ENCODE data around the gene TK2.
A peak's percentile ranks its signal among the peaks of the same experiment; 100 is the strongest.
"Not testable (repeated sequence)": the region's sequence is repeated elsewhere in the genome, so short reads cannot be mapped to it uniquely, and the experiment has no call there.

The TK2 gene

DNA sequence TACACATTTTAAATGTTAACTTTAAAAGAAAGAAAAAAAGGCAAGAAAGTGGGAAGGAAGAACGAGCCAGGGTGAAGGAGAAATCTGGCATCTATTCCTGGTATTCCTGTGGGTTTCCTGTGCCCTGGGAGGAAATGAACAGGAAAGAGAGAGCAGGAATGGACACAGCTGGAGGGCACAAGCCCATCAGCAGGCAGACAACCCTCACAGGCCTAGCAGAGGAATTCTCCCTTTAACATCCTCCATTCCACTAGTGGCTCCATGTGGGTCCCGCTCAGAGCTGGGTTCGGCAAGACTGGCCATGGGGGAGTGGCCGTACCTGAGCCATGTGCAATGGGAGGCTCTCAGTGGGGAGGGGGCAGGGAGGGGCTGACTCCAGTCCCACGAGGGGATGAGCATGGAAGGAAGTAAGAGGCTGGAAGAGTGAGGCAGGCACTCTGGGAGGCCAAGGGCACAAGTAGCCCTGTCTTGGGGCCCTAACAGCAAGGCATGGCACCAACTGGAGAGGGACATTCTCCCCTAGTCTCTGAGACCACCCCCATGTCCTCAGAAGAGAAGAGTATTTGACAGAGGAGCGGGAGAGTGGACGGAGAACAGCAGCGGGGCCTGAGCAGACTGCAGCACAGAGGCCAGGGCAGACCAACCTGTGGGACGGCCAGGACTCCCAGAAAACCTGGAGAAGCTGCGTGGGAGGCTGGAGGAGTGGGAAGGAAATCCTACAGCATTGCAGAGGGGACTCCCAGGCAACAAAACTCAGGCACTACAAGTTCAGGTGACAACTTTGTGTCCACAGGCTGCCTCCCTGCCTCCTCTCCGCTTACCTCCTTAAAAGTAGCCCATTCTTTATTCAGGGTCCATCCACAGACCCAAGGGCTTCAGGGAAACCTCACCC, 30.2 kb downstream of the TK2 start:
- DNase-seq (ENCODE audit: low read depth): no peak

DNA sequence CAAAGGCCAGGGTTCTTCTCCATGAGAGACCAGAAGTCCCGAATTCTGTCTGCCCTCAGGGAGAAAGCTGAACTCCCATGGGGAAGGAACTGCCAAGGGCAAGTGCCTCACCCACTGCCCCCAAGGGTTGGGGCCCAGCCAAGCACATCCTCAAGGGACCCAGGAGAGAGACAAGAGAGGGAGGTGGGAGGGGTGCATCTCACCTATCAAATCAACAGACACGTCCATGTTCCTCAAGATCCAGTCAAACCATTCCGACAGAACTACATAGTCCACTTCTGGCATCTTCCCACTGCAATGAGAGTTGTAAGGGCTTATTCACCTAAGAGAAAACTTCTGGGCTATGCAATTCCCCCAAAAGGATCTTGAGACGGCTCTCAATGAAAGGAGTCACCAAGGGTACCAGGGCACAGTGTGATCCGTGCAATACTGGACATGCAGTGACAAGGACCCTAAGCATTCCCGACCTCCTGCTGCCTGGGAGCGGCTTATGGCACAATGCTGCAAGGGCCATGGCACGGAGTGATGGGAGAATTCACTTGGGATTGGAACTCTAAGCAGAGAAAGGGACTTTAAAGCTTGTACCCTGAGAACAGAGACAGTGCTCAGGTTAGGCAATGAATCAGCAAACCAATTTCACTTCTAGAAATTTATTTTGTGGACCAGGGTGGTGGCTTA, 32.2 kb downstream of the TK2 start:
- DNase-seq (ENCODE audit: low read depth): no peak

DNA sequence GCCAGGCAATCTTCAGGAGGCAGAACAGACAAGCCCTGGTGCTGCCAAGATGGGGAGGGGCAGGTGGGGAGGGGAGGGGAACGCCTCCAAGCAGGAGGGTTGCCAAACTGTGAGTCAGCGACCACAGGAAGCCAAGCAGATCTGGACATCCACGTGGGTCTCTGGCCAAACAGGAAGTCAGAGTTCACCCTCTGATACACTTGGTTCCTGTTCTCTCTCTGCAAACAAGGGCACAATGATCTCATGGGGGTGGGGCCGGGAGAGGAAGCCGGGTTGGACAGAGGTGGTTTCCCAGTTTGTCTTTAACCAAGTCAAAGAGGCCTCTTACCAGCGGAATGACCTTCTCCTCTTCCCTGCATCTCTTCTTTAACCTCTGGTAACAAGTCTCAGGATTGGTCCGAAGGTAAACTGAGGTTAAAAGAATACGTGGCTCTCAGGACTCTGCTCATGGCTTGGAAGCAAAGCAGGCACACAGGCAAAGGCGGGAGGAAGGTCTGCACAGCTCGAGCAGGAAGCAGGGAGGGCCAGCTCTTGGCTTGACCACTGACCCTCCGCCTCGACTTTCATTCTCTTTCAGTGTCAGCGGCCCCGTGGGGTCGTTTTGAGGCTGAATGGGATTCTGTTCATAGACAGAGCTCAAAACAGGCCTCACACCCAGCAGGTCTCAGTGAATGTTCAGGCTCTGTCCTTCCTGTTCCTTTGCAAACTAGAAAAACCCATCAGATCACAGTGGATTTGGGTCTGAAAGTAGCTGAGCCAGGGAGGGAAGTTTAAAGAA, 32.9 kb downstream of the TK2 start:
- DNase-seq (ENCODE audit: low read depth): peak; percentile 73

DNA sequence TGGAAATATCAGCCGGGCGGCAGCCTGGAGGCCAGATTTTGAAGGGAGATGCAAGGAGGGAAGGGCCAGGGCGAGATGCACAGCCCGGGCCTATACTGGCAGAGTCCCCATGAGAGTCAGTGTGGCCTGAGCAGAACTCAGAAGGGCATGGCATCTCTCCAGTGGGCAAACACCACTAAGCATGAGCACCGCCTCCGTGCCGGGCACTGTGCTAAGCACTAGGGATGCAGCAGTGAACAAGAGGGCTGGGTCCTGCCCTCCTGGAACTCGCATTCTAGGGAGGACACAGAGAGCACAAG, 33.5 kb downstream of the TK2 start:
- DNase-seq (ENCODE audit: low read depth): no peak

DNA sequence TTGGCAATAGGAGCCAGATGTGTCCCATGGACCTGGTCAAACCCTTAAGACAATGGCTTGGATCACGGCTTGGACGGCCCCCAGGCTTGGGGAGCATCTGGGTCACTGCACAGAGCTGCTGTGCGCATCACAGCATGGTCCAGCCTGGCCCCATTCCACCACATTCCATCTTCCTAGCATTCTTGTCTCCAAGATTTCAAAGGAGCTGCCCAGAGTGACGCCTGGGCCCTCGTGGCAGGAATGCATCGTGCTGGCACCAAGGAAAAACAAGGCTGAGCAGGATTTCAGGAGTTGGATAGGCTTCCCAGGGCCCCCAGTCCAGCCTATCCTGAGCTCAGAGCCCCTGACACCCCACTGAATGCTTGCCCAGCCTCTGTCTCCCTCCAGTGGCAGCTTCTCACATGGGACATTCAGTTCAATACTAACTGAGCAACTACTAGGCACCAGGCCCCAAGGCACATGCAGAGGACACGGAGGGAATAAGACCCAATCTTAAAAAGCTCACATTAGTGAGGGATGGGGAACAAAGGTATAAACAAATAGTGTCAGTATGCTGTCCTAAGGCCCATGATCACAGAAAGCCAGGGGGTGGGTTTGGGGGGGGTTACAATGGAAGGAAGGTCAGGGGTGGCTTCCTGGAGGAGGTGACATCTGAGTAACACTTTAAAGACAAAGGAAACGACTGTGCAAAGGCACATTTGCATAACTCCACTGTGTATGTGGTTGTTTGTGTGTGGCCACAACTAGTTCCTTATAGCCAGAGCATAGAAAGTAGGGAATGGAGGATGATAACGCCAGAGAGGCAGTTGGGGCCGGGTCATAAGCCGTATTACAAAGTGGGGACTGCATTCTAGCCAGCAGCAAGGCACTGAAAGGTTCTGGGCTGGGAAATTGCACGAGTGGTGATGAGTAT, 34.1 kb downstream of the TK2 start:
- no peak for DNase-seq (ENCODE audit: low read depth)

DNA sequence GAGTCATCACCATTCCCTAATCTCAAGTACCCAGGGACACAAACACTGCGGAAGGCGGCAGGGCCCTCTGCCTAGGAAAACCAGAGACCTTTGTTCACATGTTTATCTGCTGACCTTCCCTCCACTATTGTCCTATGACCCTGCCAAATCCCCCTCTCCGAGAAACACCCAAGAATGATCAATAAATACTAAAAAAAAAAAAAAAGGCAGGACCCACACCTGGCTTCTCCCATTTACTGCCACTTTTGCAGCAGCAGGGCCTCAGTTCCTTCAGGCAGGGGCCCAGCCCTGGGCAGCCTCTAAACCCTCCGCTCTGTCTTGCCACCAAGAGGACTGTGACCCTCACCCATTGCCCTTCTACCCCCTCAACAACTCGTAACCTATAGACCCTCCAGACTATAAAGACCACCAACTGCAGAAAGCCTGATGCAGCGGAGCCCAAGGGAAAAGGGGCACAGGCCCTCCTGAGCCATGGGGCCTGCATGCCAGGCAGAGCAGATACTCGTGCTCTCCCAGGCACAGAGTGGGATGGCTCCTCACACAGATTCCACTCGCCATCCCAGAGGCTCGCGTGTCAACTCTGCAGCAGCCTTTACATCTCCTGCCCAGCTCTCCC, 34.8 kb downstream of the TK2 start:
- not testable (repeated sequence) for DNase-seq (ENCODE audit: low read depth)

DNA sequence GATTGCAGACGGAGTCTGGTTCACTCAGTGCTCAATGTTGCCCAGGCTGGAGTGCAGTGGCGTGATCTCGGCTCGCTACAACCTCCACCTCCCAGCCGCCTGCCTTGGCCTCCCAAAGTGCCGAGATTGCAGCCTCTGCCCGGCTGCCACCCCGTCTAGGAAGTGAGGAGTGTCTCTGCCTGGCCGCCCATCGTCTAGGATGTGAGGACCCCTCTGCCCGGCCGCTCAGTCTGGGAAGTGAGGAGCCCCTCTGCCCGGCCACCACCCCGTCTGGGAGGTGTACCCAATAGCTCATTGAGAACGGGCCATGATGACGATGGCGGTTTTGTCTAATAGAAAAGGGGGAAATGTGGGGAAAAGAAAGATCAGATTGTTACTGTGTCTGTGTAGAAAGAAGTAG, 35.5 kb downstream of the TK2 start:
- DNase-seq (ENCODE audit: low read depth): not testable (repeated sequence)

DNA sequence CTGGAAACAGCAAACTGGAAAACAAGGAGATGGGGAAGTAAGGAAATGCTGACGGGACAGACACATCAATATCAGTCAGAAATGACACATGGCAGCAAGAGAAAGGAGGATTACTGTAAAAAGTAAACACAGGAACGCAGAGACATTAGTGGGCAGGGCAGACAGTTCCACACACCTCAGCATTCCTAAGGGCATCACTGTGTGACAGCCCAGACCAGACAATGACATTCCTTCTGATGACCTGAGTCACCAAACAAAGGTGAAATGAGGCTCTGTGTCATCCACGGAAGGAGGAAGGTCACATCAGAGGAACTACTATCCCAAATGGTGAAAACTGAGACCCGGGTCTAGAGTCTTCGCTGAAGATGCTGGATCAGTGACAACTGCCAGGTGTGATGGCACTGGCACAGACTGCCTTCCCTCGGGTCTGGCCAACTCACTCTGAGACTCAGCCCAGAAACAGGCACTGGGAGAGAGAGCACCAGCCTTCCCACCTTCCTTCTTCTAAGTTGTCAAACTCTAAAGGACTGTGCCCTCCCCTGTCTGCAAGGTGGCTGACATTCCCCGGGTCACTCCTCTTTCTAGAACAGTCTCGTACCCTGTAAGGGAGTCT, 36.7 kb downstream of the TK2 start:
- DNase-seq (ENCODE audit: low read depth): no peak

DNA sequence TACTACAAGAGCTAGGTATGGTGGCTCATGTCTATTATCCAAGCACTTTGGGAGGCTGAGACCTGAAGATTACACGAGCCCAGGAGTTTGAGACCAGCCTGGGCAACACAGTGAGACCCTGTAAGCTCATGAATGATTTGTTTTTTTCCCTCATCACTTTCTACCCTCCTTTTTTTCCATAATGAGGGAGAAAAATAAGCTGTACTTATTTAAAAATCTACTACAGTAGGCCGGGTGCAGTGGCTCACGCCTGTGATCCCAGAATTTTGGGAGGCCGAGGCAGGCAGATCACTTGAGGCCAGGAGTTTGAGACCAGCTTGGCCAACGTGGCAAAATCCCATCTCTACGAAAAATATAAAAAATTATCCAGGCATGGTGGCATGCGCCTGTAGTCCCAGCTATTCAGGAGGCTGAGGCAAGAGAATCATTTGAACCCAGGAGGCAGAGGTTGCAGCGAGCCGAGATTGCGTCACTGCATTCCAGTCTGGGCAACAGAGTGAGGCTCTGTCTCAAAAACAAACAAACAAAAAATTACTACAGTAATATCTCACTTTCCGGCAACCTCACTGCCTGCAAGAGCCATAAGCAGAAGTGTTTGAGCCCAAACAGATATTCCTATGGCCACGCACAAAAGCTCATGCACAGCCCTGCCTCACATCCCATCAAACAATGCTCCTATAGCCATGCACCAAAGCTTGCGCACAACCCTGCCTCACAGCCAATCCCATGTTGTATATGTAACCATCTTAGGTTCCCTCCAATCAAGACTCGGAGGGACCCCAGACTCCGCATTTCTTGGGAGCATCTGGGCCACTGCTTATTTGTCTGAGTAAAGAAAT, 37.4 kb downstream of the TK2 start:
- no peak for DNase-seq (ENCODE audit: low read depth)

DNA sequence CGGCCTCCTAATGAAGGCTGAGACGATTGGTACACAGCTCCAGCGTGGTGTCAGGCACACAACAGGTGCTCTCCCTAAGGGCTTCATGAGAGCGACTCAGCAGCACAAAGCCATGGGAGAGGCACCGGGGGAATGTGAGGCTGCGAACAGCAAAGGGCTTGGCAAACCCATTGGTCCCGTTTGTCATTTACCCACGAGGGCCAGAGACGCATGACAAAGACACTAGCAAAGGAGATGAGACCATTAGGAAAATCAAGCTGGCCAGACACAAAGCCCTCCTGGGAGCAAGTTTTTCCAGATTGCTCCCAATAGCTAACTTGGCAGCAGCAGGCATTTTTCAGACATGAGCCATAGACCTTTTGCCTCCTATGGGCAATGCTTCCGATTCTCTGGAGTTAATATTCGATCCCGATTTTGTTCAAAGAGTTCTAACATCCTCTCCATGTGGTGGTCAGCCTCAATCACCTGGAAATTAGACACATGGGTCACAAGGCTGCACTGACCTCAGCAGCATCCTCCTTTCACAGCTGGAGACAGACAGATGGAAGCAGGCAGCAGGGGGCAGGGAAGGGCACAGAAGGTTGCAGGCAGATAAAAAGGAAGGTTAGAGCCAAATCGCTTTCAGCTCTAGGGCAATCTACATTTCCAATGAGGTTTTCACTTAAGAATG, 38.2 kb downstream of the TK2 start:
- no peak for DNase-seq (ENCODE audit: low read depth)

DNA sequence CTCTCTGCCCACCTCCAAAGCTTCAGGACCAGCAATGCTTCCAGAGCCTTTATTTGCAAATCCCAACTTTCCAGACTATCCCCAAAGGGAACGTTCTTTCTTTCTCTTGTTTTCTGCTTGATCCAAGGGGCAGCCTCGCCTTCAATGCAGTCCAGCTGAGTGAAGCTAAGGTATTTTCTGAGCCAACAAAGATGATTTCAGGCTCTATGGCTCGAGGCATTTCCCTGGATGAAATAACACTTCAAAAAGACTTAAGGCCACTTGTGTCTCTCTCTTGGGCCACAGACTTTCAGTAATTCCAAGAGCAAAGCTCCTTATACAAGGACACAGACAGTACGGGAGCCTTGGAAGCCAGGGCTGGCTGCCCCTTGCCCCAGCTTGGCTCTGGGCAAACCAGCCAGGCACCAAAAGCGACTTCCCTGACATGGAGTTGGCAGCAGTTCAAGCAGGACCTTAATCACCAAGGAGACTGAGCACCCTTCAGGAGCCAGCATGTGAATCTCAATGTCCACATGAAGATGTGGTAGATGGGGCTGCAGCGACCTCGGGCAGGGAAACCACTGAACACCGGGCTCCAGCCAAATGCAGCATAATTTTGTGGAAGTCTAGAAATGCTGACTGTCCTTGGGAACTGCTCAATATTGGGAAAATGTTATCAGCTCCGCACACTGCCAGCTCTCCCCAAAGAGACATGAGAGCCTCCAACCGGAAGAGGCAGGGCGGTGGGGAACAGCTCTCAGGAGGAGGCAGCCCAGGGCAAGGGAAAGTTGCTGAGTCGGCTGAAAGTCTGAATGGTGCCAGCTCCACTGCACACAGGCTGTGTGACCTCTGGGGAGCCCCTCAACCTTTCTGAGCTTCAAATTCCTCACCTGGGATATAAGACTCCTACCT, 39.0 kb downstream of the TK2 start:
- no peak for DNase-seq (ENCODE audit: low read depth)

DNA sequence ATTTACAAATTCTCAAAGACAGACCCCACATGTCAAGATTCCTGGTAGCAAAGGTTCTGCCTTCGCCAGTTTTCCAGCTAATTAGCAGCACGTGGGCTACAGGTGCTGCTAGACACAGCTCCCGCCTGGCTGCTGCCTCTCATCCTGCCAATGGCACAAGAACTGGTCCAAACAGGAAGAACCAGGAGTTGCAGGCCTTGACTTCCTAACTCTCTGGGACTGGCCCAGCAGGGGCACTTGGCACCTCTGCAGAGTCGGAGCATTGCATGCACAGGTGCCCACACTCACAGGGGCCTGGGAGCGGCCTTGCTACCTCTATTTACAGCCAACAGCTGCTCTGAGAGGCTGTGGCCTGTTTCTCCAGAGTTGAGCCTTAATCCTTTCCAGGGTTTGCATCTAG, 39.6 kb downstream of the TK2 start:
- DNase-seq (ENCODE audit: low read depth): no peak

DNA sequence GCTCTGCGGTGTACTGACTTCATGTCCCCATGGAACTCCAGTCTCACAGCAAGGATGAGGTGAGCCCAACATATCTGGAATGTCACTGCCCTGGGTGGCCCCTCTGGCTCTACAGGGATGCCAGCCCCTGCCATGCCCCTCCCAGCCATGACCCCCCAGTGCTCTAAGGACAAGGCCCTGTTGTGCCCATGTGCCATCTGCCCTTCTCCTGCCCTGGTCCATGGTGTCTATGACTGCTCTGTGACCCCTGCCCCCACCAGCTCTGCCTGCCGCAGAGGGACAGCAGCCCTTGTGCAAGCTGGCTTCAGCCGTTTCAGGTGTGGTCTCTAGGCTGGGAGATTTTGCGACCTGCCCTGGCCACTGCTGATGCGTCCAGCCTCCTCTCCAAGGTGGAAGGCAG, 40.3 kb downstream of the TK2 start:
- DNase-seq (ENCODE audit: low read depth): no peak

DNA sequence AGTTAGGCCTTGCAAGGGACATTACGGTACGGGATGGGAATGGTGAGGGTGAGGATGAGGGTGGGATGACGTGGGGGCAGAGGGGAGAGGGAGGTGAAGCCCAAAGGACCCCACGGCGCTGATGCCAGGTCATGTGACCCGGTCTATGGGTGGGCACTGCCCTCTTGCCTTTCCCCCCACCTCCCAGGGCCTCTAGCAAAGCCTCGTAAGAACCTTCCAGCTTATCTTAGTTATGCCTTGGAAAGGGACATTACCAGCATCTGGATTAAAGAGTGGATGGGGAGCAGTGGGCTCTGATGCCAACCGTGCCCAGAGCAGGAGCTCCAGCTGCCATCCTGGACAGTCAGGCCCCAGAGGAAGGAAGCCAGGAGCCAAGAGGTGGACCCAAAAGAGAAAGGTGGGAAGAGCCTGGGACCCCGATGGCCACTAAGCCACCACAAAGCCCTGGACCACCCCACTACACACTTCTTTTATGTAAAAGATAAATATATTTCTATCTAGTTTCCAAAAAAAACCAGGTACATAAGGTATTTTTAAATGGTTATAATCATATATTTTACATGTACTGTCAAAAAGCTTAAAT, 40.9 kb downstream of the TK2 start:
- DNase-seq (ENCODE audit: low read depth): no peak

DNA sequence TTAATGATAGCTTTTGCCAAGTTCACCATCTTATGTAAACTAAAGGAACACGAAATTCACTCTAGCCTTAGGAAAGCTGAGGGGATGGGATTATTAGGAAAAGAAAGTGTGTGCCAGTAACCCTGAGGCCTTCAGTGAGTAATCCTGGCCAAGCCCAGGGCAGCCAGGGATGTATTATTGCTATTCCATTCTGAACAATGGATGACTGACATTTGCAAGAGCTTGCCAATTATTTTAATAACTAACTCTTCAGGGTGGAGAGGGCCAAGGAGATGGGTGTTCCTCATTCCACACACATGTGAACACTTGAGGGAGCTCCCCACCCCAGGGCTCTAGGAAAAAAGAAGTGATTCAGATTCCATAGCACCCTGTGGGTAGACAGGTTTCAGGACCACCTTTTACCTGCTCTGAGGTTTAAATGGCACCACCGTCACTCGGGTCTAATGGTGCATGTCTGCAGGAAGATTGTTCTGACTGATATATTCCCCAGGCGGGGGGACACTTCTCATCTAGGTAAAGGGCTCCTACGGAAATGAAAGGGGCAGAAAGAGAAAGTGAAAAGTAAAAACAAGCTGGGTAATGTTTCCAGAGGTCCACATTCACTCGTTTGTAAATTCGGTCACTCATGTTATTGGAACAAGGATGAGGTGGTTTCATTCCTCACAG, 41.5 kb downstream of the TK2 start:
- no peak for DNase-seq (ENCODE audit: low read depth)

DNA sequence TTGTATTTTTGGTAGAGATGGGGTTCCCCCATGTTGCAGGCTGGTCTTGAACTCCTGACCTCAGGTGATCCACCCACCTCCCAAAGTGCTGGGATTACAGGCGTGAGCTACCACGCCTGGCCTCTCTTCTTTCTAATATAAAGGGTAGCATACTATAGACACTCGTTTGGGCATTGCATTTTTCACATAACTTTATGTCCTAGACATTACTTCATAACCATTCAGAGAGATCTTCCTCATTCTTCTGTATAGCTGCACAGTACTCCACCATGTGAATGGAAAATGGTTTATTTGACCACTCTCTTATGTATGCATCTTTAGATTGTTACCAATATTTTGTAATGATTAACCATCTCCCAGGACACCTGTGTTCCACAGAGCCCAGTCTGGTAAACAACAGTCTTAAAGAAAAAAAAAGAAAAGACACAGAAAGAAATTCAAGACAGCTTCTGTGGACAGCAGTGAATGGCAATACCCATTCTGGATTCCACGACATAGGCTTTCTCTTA, 42.1 kb downstream of the TK2 start:
- no peak for DNase-seq (ENCODE audit: low read depth)

DNA sequence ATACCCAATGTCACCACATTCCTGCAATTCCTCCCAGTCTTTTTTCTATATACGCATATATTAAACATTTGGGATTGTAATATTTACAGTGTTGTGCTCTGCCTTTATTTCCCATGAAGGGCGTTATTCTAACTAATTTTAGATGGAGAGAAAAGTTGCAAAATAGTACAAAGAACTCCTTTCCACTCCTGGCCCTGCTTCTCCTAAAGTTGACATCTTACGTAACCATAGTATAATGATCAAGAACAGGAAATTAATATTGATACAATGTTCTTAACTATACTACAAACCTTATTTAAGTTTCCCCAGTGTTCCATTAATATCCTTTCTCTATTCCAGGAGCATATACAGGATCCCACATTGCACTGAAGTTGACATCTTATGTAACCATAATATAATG, 46.3 kb downstream of the TK2 start:
- no peak for DNase-seq (ENCODE audit: low read depth)
